ENCODE measurements around the gene OR2Z1.
"Not testable (repeated sequence)": the region's sequence is repeated elsewhere in the genome, so short reads cannot be mapped to it uniquely, and the experiment has no call there.

Gene OR2Z1

GRCh38 chr19:8696993-8697392, 24.4 kb upstream of the OR2Z1 start:
- ATAC-seq: no peak
- no peak overlapping the region for H3K27ac Mint-ChIP-seq
- H3K36me3 Mint-ChIP-seq: no peaks in the 10 kb centered on the region
- peaks cover 62% of the 10 kb centered on the region for H3K27me3 Mint-ChIP-seq
- H3K4me3 Mint-ChIP-seq: no peak overlapping the region
- H3K9me3 Mint-ChIP-seq: no peaks in the 10 kb centered on the region
- H3K4me1 Mint-ChIP-seq: peaks cover under 1% of the 10 kb centered on the region

GRCh38 chr19:8697671-8698432, 23.6 kb upstream of the OR2Z1 start:
- H3K9me3 Mint-ChIP-seq: no peaks in the 10 kb centered on the region
- no peak overlapping the region for H3K27ac Mint-ChIP-seq
- H3K4me1 Mint-ChIP-seq: peaks cover 6% of the 10 kb centered on the region
- H3K27me3 Mint-ChIP-seq: peaks cover 53% of the 10 kb centered on the region
- no peak overlapping the region for H3K4me3 Mint-ChIP-seq
- ATAC-seq: no peak
- H3K36me3 Mint-ChIP-seq: no peaks in the 10 kb centered on the region

- Mint-ChIP-seq H3K4me3 (no peak within 1 kb of the TSS), H3K36me3 (no peaks in the 10 kb centered on the region), H3K9me3 (no peaks in the 10 kb centered on the region), H3K27ac (no peak within 1 kb of the TSS), H3K4me1 (peaks cover 6% of the 10 kb centered on the region), H3K27me3 (peaks cover 47% of the 10 kb centered on the region)
- no peak for ATAC-seq
Measured at GRCh38 chr19:8698433-8699063, 22.9 kb upstream of the OR2Z1 start, which contains the start of gene ACTL9. ACTL9 (minus strand) TSS chr19:8698795; CDS start chr19:8698701, 94 bp downstream.

- no peak for ATAC-seq
- no peaks in the 10 kb centered on the region for H3K36me3 Mint-ChIP-seq
- H3K4me3 Mint-ChIP-seq: no peak overlapping the region
- H3K27me3 Mint-ChIP-seq: peaks cover 34% of the 10 kb centered on the region
- H3K9me3 Mint-ChIP-seq: no peaks in the 10 kb centered on the region
- no peak overlapping the region for H3K27ac Mint-ChIP-seq
- H3K4me1 Mint-ChIP-seq: peaks cover 6% of the 10 kb centered on the region
Measured at GRCh38 chr19:8699908-8700307, 21.5 kb upstream of the OR2Z1 start.

GRCh38 chr19:8700956-8701355, 20.5 kb upstream of the OR2Z1 start:
- no peak overlapping the region for H3K27ac Mint-ChIP-seq
- H3K27me3 Mint-ChIP-seq: peaks cover 23% of the 10 kb centered on the region
- no peak for ATAC-seq
- no peaks in the 10 kb centered on the region for H3K9me3 Mint-ChIP-seq
- H3K4me3 Mint-ChIP-seq: no peak overlapping the region
- H3K4me1 Mint-ChIP-seq: peaks cover 6% of the 10 kb centered on the region
- H3K36me3 Mint-ChIP-seq: no peaks in the 10 kb centered on the region

- ATAC-seq: no peak
- Mint-ChIP-seq H3K27me3 (peaks cover 9% of the 10 kb centered on the region), H3K9me3 (no peaks in the 10 kb centered on the region), H3K27ac (no peak overlapping the region), H3K4me1 (peaks cover 6% of the 10 kb centered on the region), H3K4me3 (no peak overlapping the region), H3K36me3 (no peaks in the 10 kb centered on the region)
Measured at GRCh38 chr19:8702350-8702749, 19.1 kb upstream of the OR2Z1 start.

- no peak for ATAC-seq
- Mint-ChIP-seq H3K27ac (no peak overlapping the region), H3K27me3 (peaks cover 9% of the 10 kb centered on the region), H3K4me3 (no peak overlapping the region), H3K9me3 (no peaks in the 10 kb centered on the region), H3K36me3 (no peaks in the 10 kb centered on the region), H3K4me1 (peaks cover 6% of the 10 kb centered on the region)
Measured at GRCh38 chr19:8703223-8703622, 18.2 kb upstream of the OR2Z1 start.

GRCh38 chr19:8705304-8705703, 16.1 kb upstream of the OR2Z1 start:
- ATAC-seq, H3K27ac Mint-ChIP-seq, H3K4me3 Mint-ChIP-seq, H3K4me1 Mint-ChIP-seq, H3K9me3 Mint-ChIP-seq, H3K36me3 Mint-ChIP-seq, H3K27me3 Mint-ChIP-seq: not testable (repeated sequence)

- peaks cover 6% of the 10 kb centered on the region for H3K4me1 Mint-ChIP-seq
- no peak overlapping the region for H3K4me3 Mint-ChIP-seq
- no peaks in the 10 kb centered on the region for H3K9me3 Mint-ChIP-seq
- H3K36me3 Mint-ChIP-seq: no peaks in the 10 kb centered on the region
- no peak for ATAC-seq
- H3K27ac Mint-ChIP-seq: no peak overlapping the region
- H3K27me3 Mint-ChIP-seq: no peaks in the 10 kb centered on the region
Measured at GRCh38 chr19:8705742-8706141, 15.7 kb upstream of the OR2Z1 start.

- not testable (repeated sequence) for H3K36me3 Mint-ChIP-seq, ATAC-seq, H3K27ac Mint-ChIP-seq, H3K4me3 Mint-ChIP-seq, H3K27me3 Mint-ChIP-seq, H3K4me1 Mint-ChIP-seq
- peaks cover 12% of the 10 kb centered on the region for H3K9me3 Mint-ChIP-seq
Measured at GRCh38 chr19:8710337-8710736, 11.1 kb upstream of the OR2Z1 start.

GRCh38 chr19:8722032-8722431, 598 bp downstream of the OR2Z1 start:
- H3K36me3 Mint-ChIP-seq: no peaks in the 10 kb centered on the region
- no peaks in the 10 kb centered on the region for H3K27me3 Mint-ChIP-seq
- H3K27ac Mint-ChIP-seq: no peak overlapping the region
- no peak overlapping the region for H3K4me3 Mint-ChIP-seq
- no peaks in the 10 kb centered on the region for H3K4me1 Mint-ChIP-seq
- H3K9me3 Mint-ChIP-seq: peaks cover 12% of the 10 kb centered on the region
- ATAC-seq: no peak

- Mint-ChIP-seq H3K4me3 (no peak overlapping the region), H3K27me3 (no peaks in the 10 kb centered on the region), H3K36me3 (no peaks in the 10 kb centered on the region), H3K9me3 (peaks cover 9% of the 10 kb centered on the region), H3K27ac (no peak overlapping the region), H3K4me1 (no peaks in the 10 kb centered on the region)
- ATAC-seq: no peak
Measured at GRCh38 chr19:8724276-8724675, 2.8 kb downstream of the OR2Z1 start.

GRCh38 chr19:8731428-8732169, 10.2 kb downstream of the OR2Z1 start:
- no peaks in the 10 kb centered on the region for H3K36me3 Mint-ChIP-seq
- H3K9me3 Mint-ChIP-seq: peaks cover 5% of the 10 kb centered on the region
- no peaks in the 10 kb centered on the region for H3K27me3 Mint-ChIP-seq
- ATAC-seq: no peak
- no peak overlapping the region for H3K27ac Mint-ChIP-seq
- H3K4me1 Mint-ChIP-seq: no peaks in the 10 kb centered on the region
- no peak overlapping the region for H3K4me3 Mint-ChIP-seq

- H3K36me3 Mint-ChIP-seq: no peaks in the 10 kb centered on the region
- no peaks in the 10 kb centered on the region for H3K4me1 Mint-ChIP-seq
- ATAC-seq: no peak
- H3K27me3 Mint-ChIP-seq: no peaks in the 10 kb centered on the region
- peaks cover 5% of the 10 kb centered on the region for H3K9me3 Mint-ChIP-seq
- no peak overlapping the region for H3K4me3 Mint-ChIP-seq
- H3K27ac Mint-ChIP-seq: no peak overlapping the region
Measured at GRCh38 chr19:8738377-8738776, 16.9 kb downstream of the OR2Z1 start.

GRCh38 chr19:8739291-8740065, 18.0 kb downstream of the OR2Z1 start:
- H3K36me3 Mint-ChIP-seq, H3K27ac Mint-ChIP-seq: not testable (repeated sequence)

More at GRCh38 chr19:8739291-8740065, 18.0 kb downstream of the OR2Z1 start:
- not testable (repeated sequence) for H3K4me1 Mint-ChIP-seq, H3K4me3 Mint-ChIP-seq, ATAC-seq, H3K9me3 Mint-ChIP-seq, H3K27me3 Mint-ChIP-seq
